Left renal pelvis (tissue), 4 donors: Measurements from ENCODE around the gene CYP19A1. TPM values are rescaled to one million over a fixed set of nuclear protein-coding genes. Genes with fewer than 3 reads are reported as not detected.

Experiments
- DNase-seq, 4 donors: peaks; one replicate each; pipeline ENCODE4 v3.0.0-alpha.2; 2013; ENCODE audit warnings: low read depth in 4 of 4, low spot score in 3 of 4
- polyA plus RNA-seq, 4 donors: library from polyadenylated mRNA; unstranded; fragments of 120-200 nt; gene quantifications; one replicate each; pipeline ENCODE4 v1.2.1, GENCODE V29; 2013; ENCODE audit not compliant: insufficient read length in 4 of 4

The CYP19A1 gene
- under 1 TPM in 1 of 4 donors, not detected in 3; 0.66 TPM for polyA plus RNA-seq

GRCh38 chr15:51338496-51338895 lies at the start of gene CYP19A1:
Gene CYP19A1, minus strand, starts transcription at chr15:51338596. Its CDS starts 95,684 bp downstream, at chr15:51242912.
- no peak for DNase-seq

GRCh38 chr15:51387699-51388041 lies 49.3 kb upstream of the CYP19A1 start:
- no peak for DNase-seq

- DNase-seq: no peak
These were observed 48.7 kb upstream of the CYP19A1 start for GRCh38 chr15:51386960-51387698.

DNA sequence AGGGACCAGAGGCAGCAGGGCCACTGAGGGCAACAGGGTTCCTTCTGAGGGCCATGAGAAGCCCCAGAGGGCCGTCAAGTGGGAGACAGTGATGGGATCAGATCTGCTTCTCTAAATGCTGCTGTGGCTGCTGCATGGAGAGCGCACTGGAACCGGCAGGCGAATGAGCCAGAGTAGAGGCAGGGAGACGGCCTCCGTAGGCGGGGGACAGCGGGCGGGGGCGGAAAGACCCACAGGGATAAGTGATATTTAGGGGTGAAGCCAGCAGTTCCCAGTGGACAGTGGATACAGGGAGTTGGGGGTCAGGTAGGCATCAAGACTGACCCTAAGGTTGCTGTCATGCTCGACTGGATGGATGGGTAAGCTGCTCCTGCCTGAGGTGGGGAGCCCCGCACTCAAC lies 48.1 kb upstream of the CYP19A1 start:
- DNase-seq: no peak

DNA sequence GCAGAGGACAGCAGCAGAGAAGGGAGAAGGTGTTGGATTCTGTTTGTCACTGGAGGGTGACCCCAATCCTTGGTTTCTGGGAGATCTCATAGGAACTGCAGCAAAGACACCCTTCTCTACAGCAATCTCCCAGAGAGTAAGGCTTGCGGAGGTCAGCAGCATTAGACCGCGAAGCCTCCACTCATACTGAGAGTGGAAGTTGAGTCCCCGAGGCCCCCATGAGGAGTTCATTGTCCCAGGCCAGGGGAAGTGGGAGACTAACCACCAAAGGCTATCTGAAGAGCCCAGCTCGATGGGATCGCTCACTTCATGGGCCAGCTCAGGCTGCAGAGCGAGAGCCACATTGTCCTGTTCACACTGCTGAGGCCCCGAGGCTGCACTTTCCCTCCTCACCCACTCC lies 47.6 kb upstream of the CYP19A1 start:
- no peak for DNase-seq

DNA sequence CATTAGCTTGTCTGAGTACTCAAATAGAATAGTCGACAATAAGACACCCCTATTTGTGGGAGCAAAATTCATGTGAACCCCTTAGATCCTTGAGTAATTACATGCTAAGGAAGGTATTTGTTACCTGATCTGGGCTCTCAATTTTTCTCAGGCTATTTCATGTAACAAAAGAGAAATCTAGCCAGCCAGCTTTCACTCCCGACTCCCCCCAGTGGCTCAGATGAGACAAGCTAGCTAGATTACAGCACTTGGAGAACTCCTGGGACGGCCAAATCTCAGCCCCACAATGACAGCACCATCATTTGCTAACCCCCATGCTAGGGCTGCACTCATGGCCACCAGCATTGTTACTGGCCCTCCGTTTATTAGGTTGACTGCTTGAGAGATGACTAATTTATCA lies 44.4 kb upstream of the CYP19A1 start:
- DNase-seq: no peak

- peak; percentile 45 to 49 (median 47) for DNase-seq
These were observed 42.8 kb upstream of the CYP19A1 start for GRCh38 chr15:51380999-51381806.

GRCh38 chr15:51379390-51379789 lies 41.0 kb upstream of the CYP19A1 start:
- no peak for DNase-seq

GRCh38 chr15:51378406-51378805 lies 40.0 kb upstream of the CYP19A1 start:
- no peak for DNase-seq

DNA sequence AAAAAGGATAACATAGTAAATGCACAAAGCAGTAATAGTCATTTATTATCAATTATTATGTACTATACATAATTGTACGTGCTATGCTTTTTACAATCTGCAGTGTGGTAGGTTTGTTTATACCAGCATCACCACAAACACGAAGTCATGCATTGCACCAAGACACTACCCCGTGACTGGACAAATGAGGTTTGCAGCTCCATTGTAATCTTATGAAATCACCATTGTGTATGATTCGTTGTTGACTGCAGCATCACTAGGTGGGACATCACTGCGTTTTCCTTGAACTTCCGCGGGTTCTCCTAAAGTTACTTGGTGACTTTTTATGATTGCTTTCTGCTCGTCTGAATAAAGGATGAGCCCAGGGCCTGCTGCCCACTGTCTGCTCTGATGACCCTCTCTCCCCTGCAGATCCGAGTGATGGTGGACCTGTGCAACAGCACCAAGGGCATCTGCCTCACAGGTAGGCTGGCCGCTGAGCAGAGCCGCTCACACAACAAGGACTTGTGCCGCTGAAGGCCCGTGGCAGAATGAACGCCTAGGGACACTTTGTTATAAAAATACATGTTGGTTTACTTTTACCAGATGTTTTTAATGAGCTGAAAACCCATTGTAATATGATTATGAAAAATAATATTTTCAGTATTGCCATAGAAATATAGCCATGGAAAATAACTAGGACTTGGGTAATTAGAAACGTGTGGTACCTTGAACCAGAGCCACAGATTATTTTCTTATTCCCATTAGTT lies 38.8 kb upstream of the CYP19A1 start:
- no peak for DNase-seq

- no peak for DNase-seq
These were observed 37.7 kb upstream of the CYP19A1 start for GRCh38 chr15:51375966-51376640.

- no peak for DNase-seq
These were observed 35.7 kb upstream of the CYP19A1 start for GRCh38 chr15:51374131-51374530.

GRCh38 chr15:51371266-51371665 lies 32.9 kb upstream of the CYP19A1 start:
- DNase-seq: no peak

- no peak for DNase-seq
These were observed 31.0 kb upstream of the CYP19A1 start for GRCh38 chr15:51369451-51369761.

DNA sequence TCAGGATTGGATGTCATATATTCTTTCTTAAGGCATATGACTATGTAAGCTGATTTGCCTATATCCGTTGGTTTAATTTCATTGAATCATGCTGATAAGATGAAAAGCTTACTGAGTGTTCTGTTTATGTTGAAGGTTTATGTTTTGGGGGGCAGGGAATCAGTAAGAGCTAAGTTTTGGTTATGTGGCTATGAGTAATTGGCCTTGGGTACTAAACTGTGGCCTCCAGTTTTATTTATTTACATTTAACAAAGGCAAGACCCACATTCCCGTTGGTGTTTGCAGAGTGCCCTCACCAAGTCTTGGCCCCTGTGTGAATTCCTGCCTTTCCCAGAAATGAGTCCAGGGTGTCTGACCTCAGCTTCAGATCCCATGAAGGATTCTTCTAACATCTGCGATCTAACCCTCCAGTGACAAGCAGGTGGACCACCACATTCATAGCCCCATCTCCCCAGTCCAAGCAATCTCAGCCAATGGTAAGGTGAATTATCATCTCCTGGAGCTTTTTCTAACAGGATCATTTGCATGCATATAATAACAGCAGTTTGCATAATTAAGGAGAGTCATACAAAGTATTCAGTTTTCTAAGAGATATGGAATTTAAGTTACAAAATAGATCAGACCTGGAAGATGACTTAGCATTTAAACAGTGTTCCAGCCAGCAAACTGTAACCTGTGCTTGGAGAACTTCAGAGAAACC lies 30.5 kb upstream of the CYP19A1 start:
- DNase-seq: no peak

DNA sequence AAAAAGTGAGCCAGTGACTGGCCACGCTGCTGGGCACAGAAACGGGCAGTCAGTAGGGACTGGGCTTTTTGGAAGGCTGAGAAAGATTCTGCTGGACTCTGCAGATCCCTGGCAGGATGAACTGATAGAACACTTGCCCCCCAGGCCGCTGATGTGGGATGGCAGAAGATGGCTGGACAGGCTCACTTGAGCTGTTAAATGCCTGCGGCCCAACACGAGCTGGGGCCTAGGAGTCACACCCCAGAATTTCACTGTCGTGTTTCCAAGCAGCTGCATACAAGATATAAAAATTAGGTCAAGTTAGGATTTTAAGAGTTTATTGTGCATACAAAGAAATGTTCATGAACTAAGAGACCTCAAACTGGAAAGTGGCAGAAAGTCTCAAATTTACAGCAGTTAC lies 29.9 kb upstream of the CYP19A1 start:
- DNase-seq: no peak

DNA sequence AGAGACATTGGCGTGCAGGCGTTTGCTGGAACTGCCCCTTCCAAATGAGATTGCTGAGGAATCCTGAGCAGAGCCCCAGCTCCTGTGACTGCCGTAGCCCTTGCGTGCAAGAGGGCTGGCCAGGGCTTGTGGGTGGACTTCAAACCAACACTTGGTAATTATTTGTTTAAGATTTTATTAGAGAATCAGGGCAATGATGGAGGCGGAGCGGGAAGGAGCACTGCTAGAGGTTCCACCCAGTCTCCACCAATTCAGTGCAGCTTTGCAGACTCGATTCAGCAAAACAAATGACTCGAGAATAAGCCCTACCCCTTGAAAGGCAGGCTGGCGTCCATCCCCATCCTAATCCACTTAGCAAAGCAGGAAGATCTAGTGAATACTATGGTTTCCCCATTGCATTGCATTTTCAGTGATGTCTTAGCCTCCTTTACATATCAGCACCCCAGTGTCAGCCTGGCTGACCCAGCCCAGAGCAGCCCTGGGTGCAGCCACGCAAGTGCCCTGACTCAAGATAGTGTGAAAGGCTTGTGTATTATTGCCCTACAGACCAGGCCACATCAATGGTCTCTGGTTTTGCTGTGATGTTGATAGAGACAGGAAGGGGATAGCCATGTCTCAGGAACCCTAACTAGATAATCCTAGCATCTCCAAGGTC lies 29.1 kb upstream of the CYP19A1 start:
- DNase-seq: no peak

GRCh38 chr15:51366920-51367319 lies 28.5 kb upstream of the CYP19A1 start:
- no peak for DNase-seq

- DNase-seq: no peak
These were observed 27.7 kb upstream of the CYP19A1 start for GRCh38 chr15:51366071-51366470.

DNA sequence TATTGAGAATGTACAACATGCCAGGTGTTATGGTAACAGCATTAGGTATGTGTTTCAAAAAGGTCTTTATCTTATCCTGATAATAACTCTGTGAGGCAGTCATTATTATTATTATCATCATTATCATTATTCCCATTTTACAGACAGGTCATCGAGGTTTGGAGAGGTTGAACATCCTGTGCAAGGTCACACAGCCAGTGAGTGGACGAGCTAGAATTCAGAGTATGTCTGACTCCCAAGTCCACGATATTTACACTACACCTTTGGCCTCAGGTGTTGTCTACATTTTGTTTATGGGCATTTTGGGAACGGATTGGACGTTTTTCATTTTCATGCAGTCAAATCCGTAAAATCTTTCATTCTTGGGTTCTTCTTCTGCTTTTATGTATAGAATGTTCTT lies 27.0 kb upstream of the CYP19A1 start:
- DNase-seq: no peak
